Cerebellar cortex (tissue), 1 donor: ENCODE data around the gene LTK.

Source experiments
- DNase-seq: peaks from one replicate; pipeline ENCODE4 v3.0.0-alpha.2; 2015; ENCODE audit warnings: low spot score

Gene LTK

DNA sequence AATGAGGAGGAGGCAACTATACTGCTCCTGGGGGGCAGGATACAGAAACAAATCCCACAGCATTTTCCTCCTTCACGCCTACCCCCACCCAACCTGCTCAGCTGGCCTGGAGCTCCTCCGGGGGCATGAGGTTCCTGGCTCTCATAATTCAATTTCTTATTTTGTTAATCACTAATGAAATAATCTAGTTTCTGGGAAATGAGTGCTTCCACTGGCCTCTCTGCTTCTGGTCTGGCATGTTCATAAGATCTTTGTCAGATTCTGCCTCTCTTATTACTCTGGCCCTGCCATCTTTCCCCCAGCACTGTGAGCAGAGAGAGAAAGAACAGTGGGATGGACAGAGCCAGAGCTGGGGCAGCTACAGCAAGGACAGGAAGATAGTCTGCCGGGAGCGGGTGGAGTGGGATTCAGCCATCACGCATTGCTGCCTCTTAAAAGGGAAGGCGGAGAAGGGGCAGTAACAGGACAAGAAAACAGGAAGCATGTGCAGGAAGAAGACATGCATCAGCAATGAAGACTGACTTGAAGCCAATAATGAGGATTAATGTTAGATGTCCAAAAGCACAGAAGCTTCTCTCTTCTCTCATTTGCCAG is 16.8 kb upstream of the LTK start:
- no peak for DNase-seq

DNA sequence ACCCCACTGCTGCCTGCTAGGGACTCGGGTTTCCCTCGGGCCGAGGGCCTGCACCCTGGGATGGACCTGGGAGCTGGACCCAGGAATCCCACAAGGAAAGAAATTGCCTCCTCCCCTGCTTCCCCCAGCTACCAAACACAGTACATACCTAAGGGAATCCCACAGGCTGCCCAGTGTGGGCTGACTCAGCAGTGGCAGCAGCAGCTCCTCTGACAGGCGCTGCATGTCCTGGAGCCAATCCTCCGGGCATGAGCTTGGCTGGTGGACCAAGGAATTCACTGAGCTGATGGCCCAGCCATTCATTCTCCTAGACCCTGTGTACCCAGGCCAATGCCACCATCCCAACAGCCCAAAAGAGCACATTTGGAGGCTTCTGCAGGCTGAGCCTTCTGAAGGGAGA is 9.5 kb upstream of the LTK start:
- no peak for DNase-seq

DNA sequence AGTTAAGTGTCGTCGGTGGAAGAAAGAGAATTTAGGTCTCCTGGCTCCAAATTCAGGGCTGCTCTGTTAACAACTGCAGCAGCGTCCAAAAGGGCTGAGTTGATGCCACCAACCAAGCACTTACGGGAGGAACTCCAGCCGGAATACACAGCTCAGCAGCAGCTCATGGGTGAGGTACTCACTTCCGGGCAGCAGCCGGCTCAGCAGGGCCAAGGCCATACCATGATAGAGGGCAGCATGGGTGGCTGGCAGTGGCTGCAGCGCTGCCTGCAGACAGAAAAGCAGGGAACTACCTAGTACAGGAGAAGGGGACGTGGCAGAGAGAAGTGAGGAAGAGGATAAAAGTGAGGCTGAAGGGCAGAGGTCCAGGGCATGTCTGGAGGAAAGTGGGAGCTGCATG is 8.0 kb upstream of the LTK start:
- no peak for DNase-seq

DNA sequence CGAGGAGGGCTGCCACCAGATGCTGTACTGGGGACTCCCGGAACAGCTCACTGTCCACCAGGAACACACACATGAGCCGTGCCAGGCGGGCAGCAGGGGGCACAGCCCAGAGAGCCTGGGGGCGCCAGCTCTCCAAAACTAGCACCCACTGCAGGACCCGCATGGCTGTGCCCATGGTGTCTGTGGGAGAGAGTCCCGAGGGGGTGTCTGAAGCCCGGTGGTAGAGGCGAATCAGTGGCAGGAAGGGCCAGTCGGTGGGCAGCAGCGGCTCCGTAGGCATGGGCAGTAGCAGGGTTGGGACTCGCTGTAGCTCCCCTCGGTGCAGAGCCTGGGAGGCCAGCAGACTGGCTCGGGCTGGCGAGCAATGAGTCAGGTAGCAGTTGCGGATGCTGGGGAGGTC is 7.0 kb upstream of the LTK start:
- no peak for DNase-seq

DNA sequence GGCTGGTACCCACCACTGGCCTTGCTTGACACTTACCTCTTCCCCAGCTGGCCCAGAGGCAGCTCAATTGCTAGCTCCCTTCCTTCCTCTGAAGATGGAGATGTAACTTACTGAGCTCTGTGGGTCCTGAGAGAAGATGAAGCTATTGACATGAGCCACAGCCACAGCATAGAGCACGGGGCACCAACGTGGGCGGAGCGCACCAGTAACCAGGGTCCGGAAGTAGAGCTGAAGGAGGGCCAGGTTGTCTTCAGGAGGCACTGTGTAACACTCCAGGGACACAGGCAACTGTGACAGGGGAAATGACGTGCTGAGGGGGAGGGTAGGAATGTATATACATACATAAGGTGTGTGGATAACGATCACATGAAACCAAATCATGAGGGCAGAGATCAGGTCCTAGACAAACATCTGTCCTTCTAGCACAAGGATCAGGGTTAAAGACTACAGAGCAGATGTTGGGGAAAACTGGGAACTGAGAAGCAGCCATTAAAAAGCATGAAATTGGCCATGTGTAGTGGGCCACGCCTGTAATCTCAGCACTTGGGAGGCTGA is 4.3 kb upstream of the LTK start:
- DNase-seq = no peak

DNA sequence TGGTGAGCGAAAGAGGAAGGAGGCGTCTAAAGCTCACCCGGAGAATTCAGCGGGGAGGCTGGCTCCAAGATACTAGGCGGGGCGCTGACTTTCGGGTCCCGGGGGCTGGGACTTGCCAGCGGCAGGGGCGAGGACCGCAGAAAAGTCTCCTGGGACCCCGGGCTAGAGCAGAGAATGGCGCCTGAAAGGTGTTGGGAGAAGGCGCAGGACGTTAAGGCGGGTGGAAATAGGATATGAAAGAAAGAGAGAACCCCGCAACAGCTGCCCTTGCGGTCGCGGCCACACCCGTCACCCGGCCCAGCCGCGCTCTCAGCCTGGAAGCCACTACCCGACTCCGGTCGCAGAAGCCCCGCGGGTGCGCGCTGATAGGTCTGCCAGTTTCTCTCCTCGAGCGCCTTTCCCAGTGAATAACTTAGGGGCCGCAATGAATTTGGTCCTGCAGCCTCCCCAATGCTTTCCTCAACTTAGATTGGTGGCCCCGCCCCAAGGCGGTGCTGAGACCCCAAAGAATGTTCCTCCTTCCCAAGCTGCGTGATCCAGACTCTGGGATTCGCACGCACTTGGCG is 604 bp downstream of the LTK start:
- DNase-seq = no peak

DNA sequence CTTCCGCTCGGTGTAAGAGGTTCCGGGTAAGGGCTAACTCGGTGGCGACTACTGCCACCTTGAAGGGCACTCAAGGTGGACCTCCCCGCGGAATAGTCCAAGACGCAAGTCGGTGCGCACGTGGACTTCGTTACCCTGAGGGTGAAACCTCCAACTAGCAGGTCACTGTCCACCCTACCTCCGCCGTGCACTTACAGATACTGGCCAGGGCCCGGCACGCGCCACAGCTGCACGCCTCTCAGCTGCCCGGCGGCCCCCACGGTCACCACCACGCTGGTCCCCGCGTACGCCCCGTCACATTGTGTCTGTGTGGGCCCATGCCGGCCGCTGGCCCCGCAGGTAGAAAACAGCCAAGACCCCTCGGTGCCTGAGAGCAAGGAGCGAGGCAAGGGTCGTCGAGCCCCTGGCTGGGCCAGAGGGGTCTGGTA is 1.1 kb downstream of the LTK start:
- no peak for DNase-seq

DNA sequence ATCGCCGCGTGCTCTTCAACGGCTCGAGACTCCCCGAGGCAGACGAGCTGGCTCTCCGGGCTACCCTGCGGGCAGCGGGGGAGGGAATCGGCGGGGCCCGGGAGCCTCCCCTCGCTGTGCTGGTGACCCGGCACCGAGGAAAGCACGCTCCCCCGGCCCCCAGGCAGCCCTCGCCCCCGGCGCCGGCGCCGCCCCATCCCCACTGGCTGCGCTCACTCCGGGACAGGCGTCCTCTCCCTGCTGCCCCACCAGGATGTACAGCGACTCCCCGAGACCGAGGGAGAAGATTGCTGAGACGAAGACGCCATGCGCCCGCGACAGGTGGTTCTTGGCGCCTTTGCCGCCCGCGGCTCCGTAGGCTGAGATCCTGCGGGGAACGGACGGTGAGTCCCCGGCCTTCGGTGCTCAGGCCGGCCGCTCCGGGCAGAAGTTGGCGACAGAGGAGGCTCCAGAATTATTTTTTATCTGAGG is 1.7 kb downstream of the LTK start:
- DNase-seq = no peak

DNA sequence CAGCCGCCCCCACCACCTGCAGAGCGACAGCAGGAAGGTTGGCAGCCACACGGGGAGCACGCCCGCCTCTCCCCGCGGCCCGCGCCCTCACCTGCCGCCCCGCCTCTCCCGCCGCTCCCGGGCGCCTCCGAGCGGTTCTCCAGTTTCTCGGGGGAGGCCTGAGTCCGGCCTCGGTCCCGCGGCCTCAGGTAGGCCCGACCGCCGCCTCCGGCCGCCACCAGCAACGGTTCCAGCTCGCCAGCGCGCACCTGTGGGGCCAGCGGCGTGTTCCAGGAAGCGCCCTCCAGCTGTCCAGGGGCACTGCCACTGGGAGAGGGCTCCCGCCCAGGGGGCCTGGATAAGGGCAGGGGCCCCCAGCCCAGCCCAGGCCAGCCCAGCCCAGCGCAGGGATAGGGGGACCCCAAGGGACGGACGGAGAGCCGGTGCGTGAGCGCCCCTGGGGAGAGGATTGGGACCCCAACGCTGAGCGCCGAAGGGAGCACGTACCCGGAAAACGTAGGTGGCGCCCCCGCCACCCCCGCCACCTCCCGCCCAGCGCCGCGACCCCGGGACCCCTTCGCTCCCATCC is 2.2 kb downstream of the LTK start:
- no peak for DNase-seq

DNA sequence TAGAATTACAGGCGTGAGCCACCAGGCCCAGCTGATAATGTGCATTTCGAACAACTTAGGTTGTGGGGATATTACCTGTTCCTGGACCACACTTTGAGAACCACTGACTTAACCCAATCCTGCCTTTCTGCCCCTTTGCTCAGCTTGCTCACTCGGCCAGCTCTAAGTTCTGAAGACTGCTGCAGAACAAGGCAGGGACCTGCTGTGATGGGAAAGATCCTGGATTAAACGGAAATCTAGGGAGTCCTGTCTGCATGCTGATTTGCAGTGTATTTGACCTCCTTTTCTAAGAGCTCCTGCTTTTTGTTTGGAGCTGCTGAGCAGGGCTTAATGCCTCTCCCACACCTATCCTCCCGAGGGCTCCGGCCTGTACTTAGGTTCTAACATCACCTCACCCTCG is 2.9 kb downstream of the LTK start:
- DNase-seq = no peak

DNA sequence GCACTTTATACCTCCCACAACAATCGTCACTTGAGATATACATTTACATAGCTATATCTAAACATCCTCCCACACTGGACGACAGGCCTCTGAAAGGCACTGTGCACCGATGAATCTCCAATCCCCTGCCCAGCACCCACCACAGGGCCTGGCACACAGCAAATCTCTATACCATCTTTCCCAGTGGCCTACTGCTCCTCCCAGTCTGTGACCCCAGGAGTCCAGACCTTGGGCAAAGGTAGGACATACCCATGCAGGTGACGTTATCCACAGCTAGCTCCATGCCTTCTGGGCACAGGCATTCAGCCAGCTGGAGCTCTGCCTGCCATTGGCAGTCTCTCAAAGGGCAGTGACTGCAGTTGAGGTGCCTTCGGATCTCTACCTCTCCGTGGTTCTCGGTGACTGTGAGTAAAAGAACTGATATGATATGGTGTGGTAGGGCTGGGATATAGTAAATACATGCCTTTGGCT is 5.8 kb downstream of the LTK start:
- DNase-seq = peak; percentile 64

DNA sequence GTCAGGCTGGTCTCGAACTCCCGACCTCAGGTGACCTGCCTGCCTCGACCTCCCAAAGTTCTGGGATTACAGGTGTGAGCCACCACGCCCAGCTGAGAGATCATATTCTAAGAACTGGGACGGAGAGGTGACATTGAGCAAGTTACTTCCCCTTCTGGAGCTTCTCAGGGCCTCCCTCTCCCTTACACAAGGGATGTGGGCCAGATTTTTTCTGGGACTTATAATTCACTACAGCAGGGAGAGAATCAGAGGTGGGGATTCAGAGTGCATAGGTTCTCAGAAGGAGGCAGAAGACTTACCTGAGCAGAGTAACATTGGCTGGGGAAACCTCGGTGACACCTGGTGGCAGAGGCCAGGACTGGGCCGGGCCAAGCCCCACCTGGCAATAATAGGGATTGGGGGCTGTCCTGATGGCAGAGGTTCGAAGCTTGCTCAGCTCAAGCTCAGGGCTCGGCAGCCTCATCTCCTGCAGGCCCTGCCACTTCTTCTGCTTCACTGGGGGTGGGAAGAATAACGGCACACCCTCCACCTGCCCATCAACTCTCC is 6.8 kb downstream of the LTK start:
- no peak for DNase-seq

DNA sequence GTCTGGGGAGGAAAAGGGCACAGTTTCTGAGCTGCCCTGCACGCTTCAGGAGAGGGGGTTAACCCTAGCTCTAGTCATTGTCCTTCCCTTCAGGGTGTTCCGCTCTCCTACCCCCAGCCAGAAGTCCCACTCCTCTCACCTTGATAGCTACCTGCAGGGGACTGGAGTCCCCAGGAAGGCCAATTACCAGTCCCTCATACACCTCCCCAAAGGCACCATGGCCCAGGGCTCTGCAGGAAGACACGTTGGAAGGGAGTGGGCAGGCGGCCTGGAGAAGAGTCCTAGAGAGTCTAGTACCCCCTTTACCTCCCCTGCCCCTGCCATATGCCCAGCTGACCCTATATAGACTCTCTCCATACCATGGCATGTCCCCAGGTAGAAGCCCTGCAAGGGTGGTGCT is 7.9 kb downstream of the LTK start:
- no peak for DNase-seq

DNA sequence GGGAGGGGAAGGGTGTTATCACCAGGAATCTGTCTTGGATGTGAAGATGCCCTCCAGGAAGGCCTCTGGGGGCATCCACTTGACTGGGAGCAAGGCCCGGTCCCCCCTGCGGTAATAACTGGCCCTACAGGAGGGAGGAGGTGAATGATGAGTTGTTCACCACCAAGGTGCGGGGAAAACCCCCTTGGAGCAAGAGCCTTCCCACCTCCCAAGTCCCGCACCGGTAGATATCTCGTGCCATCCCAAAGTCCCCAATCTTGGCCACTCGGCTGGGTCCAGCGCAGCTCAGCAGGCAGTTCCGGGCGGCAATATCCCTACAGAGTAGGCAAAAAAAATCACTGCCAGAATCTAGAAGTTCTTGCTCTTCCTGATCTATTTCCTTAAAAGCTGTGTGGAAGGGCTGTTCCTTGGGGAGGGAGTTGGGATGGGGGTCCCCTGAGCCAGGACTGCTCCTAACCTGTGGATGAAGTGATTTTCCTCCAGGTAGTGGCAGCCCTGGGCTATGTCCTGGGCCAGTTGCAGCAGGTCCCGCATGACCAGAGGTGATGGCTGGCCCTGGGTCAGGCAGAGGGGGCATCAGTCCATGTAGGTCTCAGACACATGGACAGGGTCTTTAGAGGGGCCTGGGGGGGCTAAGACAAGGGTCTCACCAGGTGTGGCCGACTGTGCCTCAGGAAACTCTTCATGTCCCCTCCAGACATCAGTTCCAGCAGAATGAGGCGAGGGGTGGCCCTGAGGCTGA is 8.7 kb downstream of the LTK start:
- no peak for DNase-seq

DNA sequence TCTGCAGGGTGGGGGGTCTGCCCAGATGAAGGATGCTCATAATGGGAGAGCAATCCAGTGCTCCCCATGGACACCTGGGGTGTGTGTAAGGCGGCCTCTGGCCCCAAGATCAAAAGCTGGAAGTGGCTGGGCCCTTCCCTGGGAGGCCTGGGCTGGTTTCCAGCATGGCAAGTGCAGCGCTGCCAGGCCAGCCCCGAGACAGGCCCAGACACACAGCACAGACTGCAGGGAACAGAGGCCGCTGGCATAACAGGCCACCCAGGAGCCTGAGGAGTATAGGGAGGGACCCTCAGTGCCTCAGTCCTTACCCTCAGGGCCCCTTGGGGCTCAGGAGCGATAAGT is 10.0 kb downstream of the LTK start:
- no peak for DNase-seq

DNA sequence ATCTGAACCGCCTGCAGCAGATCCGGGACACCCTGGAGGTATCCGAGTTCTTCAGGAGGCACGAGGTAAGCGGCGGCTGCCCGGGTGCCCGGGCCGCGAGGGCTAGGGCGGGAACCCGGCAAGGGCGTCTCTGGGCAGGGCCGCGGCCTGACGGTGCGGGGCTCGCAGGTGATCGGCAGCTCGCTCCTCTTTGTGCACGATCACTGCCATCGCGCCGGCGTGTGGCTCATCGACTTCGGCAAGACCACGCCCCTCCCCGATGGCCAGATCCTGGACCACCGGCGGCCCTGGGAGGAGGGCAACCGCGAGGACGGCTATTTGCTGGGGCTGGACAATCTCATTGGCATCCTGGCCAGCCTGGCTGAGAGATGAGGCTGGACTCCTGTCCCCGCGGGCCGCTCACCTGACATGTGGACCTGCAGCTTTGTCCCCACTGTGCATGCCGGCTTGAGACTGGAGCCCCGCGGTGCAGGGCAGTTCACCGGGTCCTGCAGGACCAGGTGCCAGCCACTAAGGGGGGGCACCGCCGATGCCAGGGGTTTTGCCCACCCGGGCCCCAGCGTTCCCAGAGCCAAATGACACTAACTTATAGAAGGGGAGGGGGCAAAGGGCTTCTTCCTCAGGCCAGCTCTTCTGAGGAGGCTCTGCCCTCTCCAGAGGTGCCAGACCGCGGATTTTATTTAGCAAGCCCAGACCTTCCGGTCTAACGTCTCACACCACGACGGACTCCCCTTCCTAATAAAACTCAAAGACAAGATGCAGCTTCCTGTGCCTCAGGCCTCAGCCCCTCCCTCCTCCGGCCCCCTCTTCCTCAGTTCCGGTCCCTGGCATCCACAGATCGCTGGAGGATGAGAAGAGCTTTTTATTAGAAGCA is 10.6 kb downstream of the LTK start:
- DNase-seq = no peak

DNA sequence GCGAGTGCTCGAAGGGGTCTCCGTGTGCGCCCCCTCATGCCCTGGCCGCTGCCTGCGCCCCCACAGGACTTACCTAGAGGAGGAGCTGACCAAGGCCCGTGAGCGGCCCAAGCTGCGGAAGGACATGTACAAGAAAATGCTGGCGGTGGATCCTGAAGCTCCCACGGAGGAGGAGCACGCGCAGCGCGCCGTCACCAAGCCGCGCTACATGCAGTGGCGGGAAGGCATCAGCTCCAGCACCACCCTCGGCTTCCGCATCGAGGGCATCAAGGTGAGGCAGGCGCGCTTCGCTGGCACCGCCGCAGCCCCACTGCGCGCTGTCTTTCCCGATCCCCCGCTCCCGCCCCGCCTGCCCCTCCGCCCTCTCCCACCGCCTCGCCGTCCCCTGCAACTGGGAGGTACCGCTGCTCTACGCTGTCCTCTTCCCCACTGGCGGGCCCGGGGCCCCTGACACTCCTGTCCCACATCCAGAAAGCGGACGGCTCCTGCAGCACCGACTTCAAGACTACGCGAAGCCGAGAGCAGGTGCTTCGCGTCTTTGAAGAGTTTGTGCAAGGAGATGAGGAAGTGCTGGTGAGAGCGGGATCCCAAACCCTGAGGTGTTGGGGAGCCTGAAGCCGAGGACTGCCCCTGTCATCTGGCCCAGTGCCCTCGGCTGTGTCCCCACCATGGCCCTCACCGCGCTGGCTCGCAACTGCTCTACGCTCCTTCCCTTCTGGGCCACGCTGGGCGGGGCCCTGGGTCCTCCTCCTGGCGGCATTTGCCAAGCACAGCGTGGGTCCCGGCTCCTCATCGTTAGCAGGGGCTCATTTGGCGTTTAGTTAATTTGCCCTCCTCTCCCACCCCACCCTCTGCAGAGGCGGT is 11.5 kb downstream of the LTK start:
- no peak for DNase-seq

DNA sequence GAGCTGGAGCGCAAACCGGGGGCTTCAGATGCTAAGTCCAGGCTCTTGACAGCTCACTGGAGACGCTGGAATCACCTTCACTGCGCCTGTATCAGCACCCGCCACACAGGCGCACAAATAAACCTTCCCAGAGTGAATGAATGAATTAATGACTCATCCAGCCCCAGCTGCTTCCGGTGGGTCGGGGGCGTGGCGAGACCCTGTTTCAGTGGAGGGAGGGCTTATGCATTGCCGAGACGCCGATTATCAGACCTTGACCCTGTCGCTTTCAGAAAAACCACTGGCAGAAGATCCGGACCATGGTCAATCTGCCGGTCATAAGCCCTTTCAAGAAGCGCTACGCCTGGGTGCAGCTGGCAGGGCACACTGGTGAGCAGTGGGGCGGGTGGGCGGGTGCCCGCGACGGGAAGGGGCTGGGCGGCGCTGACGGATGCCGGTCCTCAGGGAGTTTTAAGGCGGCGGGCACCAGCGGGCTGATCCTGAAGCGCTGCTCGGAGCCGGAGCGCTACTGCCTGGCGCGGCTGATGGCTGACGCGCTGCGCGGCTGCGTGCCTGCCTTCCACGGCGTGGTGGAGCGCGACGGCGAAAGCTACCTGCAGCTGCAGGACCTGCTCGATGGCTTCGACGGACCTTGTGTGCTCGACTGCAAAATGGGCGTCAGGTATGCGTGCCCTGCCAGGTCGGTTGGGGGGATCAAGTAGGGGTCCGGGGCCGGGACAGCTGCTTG is 12.3 kb downstream of the LTK start:
- no peak for DNase-seq

DNA sequence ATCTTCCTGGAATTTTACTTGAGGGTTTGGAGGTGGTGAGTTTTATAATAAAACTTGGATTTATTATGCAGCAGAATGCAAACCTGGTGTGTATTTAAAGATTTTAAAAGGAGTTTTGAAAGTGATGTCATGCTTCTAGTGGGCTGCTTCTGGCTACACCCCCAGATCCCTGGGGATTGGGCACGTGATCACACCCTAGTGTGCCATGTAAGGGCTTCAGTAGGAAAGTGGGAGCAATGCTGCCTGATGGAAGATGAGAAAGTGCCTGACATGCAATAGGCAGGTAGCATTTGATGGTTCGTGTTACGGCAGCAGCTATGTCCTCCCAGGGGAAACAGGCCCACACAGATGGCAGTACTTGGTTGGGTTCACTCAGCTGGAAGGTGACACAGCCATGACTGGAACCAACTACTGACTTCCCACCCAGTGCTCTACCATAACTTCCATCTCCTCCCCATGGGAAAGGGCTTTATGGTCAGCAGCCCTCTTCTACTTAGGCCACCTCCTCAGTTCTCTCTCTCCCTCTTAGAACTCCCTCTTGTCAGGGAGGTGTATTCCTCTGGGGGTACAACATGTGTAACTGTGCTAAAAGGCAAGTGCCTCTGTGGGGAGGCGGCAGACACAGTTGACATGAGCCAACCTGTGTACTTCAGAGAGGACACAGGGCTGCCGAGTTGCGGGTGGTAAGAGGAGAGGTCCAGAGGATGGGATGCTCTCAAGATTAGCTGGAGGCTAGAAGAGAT is 14.3 kb downstream of the LTK start:
- DNase-seq = no peak
